Neural cell (in vitro differentiated cells): ENCODE measurements around the gene TTC13.

ENCODE experiments used
- CTCF ChIP-seq: fragments of 450-650 bp; IDR thresholded peaks from 2 replicates; pipeline ENCODE4 v1.5.1; 2014; ENCODE audit warnings: antibody characterized with exemption, mild to moderate bottlenecking, moderate library complexity; ENCODE audit not compliant: poor library complexity, severe bottlenecking
- EP300 ChIP-seq: fragments of 450-650 bp; conservative IDR thresholded peaks from 2 replicates; pipeline ENCODE4 v1.6.1; 2014; ENCODE audit warnings: antibody characterized with exemption, mild to moderate bottlenecking, moderate library complexity; ENCODE audit not compliant: poor library complexity, severe bottlenecking
- MXI1 ChIP-seq: fragments of 450-650 bp; conservative IDR thresholded peaks from 2 replicates; pipeline ENCODE4 v1.6.1; 2014; ENCODE audit warnings: antibody characterized with exemption, mild to moderate bottlenecking; ENCODE audit not compliant: poor library complexity, severe bottlenecking

DNA sequence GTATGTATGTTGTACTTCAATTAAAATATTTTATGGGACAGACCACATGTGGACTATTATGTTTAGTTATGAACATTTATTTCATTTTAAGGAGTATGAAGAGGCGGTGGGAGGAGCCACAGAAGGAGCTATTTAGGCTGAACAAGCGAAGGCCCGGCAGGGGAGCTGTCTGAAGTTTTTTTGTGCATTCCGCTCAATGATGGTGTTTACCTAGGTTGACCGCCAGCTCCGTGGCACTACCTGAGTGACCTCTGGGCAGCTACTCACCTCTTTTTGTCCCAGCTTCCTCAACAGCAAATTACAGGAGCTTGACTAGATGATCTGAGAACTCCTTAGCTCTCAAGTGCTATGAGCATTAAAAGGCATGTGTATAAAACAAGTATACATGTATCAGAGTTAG, 77.7 kb downstream of the TTC13 start:
- TF ChIP-seq MXI1 (no peak), CTCF (no peak), EP300 (no peak)
